GM03348 (cell line): ENCODE measurements around the gene NOTCH1.

Source experiments
- DNase-seq: peaks from one replicate; pipeline ENCODE4 v3.0.0; 2012; ENCODE audit warnings: low spot score

Gene NOTCH1

GRCh38 chr9:136544964-136545691, 720 bp downstream of the NOTCH1 start:
- peak; percentile 57 for DNase-seq

- DNase-seq, result peak; percentile 60
These were observed 1.3 kb downstream of the NOTCH1 start for GRCh38 chr9:136544548-136544963.

GRCh38 chr9:136543830-136544547, 1.9 kb downstream of the NOTCH1 start:
- DNase-seq, result no peak

- no peak for DNase-seq
These were observed 2.6 kb downstream of the NOTCH1 start for GRCh38 chr9:136543280-136543679.

GRCh38 chr9:136542241-136543040, 3.4 kb downstream of the NOTCH1 start:
- no peak for DNase-seq

- no peak for DNase-seq
These were observed 4.1 kb downstream of the NOTCH1 start for GRCh38 chr9:136541709-136542108.

GRCh38 chr9:136541179-136541578, 4.7 kb downstream of the NOTCH1 start:
- DNase-seq, result no peak

- DNase-seq, result no peak
These were observed 6.1 kb downstream of the NOTCH1 start for GRCh38 chr9:136539427-136540421.

GRCh38 chr9:136538599-136539426, 7.0 kb downstream of the NOTCH1 start:
- DNase-seq, result no peak

- DNase-seq, result no peak
These were observed 7.8 kb downstream of the NOTCH1 start for GRCh38 chr9:136537896-136538598.

- no peak for DNase-seq
These were observed 8.4 kb downstream of the NOTCH1 start for GRCh38 chr9:136537411-136537810.

GRCh38 chr9:136536721-136537241, 9.1 kb downstream of the NOTCH1 start:
- DNase-seq, result no peak

- no peak for DNase-seq
These were observed 9.7 kb downstream of the NOTCH1 start for GRCh38 chr9:136536051-136536720.

GRCh38 chr9:136535070-136535469, 10.8 kb downstream of the NOTCH1 start:
- no peak for DNase-seq

- DNase-seq, result no peak
These were observed 11.5 kb downstream of the NOTCH1 start for GRCh38 chr9:136534366-136534765.

- DNase-seq, result no peak
These were observed 12.1 kb downstream of the NOTCH1 start for GRCh38 chr9:136533775-136534157.

GRCh38 chr9:136532799-136533774, 12.8 kb downstream of the NOTCH1 start:
- no peak for DNase-seq
